ENCODE data around the gene HIPK4.
"Not testable (repeated sequence)": the region's sequence is repeated elsewhere in the genome, so short reads cannot be mapped to it uniquely, and the experiment has no call there.

The HIPK4 gene

DNA sequence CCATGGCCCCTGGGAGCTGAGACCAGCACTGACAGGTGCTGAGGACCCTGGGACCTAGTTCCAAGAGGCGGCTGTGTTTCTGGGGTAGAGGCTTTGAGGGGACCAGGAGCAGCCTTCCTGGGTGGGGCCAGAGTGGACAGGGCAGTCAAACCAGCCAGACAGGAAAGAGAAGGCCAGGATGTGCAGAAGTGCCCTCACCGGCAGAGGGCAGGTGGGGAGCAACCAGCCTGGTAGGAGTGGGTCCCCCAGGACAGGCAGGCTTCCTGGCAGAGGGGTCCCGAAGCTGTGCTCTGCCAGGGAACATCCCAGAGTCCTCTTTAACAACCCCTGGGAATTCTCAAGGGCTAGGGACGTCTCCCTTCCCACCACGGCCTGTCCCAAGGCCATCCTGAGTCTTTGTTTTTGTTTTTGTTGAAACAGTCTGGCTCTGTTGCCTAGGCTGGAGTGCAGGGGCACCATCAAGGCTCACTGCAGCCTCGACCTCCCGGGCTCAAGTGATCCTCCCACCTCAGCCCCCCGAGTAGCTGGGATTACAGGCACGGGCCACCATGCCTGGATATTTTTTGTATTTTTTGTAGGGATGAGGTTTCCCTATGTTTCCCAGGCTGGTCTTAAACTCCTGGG lies 3.0 kb upstream of the HIPK4 start:
- no peak for DNase-seq

- no peak for DNase-seq
Measured at GRCh38 chr19:40392123-40392522, 2.1 kb upstream of the HIPK4 start.

DNA sequence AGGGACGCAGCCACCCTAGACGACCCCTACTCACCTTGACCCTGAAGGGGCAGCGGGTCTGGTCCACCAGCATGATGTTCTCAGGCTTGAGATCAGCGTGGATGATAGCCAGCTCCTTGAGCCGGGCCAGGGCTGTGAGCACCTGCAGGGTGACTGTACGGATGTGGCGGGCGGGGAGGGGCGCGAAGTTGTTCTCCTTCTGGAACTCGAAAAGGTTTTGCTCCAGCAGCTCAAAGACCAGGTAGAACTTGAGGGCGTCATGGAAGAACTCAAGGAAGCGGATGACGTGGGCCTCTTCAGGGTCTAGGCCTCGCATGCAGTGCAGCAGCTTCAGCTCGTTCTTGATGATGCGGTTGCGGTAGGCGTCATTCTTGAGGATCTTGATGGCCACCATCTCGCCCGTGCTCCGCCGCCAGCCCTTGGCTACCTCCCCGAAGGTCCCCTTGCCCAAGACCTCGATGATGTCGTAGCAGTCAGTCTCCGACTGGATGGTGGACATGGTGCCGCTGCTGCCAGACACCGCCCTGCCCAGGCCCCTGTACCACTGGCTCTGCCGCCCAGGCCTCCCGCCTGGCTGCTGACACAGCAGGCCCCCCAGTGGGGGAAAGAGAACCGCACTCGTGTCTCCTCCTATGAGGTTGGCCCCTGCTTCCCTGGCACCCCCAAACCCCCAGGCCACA lies 437 bp downstream of the HIPK4 start:
- no peak for DNase-seq

- DNase-seq, result no peak
Measured at GRCh38 chr19:40388481-40388880, 1.5 kb downstream of the HIPK4 start.

DNA sequence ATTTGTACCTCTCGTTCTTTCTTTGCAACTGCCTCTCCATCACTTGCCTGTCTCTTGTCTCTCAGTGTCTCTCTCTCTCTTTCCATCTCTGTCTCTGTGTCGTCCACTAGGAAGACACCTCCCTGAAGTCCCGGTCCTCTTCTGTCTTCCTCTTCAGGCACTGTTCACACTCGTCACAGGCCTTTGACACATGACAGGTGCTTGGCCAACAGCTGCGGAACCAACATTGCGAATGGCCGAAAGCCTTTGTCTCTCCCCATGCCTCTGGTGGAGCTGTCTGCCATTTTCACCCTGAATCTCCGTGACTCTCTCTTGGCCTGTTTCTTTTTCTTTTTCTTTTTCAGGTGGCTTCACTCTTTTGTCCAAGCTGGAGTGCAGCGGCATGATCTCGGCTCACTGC lies 2.8 kb downstream of the HIPK4 start:
- DNase-seq, result no peak

DNA sequence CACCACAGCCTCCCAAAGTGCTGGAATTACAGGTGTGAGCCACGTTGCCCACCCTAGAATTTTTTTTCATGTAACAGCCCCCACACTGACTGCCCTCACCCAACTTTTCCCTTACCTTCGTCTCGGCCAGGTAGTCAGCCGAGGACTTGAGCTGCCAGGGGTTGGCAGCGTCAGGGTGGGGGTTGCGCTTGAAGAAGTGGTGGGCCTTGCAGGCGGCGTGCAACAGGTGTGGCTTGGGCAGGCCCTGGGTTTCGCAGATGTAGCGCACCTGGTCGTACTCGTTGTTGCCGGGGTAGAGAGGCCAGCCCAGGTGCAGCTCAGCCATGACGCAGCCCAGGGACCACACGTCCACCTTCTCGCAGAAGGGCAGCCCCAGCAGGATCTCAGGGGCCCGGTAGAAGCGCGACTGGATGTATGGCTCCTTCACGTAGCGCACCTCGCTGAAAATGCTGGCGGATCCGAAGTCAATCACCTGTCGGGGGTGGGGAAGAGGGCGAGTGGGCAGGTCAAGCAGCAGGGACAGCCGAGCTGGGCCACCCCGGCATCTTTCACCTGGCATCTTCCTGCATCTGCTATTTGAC lies 6.2 kb downstream of the HIPK4 start:
- DNase-seq, result no peak

DNA sequence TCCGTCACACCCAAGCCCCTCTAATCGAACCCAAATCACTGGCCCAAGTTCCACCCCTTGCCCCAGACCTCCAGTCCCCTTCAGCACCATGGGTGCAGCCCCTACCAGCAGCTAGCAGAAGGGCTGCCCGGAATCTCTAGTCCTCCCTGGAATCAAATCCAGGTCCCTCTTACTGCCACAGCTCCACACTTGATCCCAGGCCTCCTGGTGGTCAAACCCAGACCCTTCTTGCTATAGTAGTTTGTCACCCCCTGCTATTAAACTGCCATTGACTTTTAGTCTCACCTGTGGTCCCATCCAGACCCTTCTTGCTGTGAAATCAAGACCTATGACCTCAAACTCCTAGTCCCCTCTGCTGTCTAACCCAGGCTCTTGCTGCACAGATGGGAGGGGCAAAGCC lies 8.7 kb downstream of the HIPK4 start:
- no peak for DNase-seq

- no peak for DNase-seq
Measured at GRCh38 chr19:40380199-40381037, 9.6 kb downstream of the HIPK4 start.

GRCh38 chr19:40379446-40380198 lies 10.4 kb downstream of the HIPK4 start:
- DNase-seq, result no peak

- no peak for DNase-seq
Measured at GRCh38 chr19:40378509-40378908, 11.5 kb downstream of the HIPK4 start.

GRCh38 chr19:40377876-40378385 lies 12.1 kb downstream of the HIPK4 start:
- no peak for DNase-seq

GRCh38 chr19:40376286-40376862 lies 13.6 kb downstream of the HIPK4 start:
- no peak for DNase-seq

GRCh38 chr19:40374084-40374483 lies 15.9 kb downstream of the HIPK4 start:
- no peak for DNase-seq

GRCh38 chr19:40371802-40372122 lies 18.2 kb downstream of the HIPK4 start:
- no peak for DNase-seq

- DNase-seq, result no peak
Measured at GRCh38 chr19:40370997-40371801, 18.8 kb downstream of the HIPK4 start.

DNA sequence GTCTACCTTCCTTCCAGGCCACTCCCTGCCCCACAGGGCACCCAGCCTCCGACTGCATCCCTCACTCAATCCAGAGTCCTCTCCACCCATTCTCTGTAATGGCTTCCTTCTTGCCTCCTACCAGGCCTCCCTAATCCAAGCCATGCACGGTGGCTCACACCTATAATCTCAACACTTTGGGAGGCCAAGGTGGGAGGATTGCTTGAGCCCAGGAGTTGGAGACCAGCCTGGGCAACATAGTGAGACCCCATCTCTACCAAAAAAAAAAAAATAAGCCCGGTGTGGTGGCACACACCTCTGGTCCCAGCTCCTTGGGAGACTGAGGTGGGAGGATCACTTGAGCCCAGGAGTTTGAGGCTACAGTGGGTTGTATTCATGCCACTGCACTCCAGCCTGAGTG lies 19.7 kb downstream of the HIPK4 start:
- DNase-seq, result not testable (repeated sequence)

GRCh38 chr19:40369797-40370196 lies 20.2 kb downstream of the HIPK4 start:
- DNase-seq, result no peak

DNA sequence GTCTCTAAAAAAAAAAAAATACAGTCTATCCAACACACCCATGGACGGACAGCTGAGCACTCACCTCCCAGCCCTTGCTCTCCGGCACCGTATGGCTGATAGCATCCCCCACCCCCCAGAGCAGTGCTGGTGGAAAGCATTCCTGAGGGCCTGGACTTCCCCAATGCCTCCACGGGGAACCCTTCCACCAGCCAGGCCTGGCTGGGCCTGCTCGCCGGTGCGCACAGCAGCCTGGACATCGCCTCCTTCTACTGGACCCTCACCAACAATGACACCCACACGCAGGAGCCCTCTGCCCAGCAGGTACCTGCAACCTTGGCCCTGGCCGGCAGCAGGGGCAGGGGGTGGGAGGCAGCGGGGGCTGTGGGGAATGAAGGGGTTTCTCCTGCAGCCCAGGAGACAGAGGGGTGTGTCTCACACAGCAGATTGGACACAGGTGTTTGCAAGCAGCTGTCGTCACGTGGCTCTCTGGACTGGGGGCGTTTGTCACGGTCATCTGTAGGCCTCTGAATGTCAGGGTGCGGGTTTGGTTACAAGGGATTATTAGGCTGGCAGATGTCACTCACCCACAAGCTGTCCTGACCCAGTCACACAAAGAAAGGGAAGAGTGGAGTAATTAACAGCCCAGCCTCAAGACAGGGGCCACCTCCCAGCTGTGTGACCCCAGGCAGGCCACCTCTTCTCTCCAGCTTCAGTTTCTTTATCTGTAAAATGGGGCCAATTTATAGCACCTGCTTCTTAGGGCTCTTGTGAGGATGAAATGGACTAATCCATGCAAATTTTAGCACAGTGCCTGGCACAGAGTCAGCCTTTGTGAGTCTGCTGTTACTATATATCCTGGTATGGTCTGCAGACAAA lies 22.2 kb downstream of the HIPK4 start:
- DNase-seq, result no peak

GRCh38 chr19:40366697-40367561 lies 23.1 kb downstream of the HIPK4 start:
- no peak for DNase-seq

All from effector CD8-positive, alpha-beta T cell (primary cell).